GM21367 (cell line): Measurements from ENCODE around the gene TAX1BP1.

Source experiments
- ATAC-seq: cut with Tn5 transposase; IDR thresholded peaks from one replicate; pipeline ENCODE4 v1.9.1; 2021; ENCODE audit not compliant: unreplicated experiment

Gene TAX1BP1

GRCh38 chr7:27875832-27876231 lies 135.9 kb downstream of the TAX1BP1 start:
- no peak for ATAC-seq

GRCh38 chr7:27876756-27877155 lies 136.8 kb downstream of the TAX1BP1 start:
- no peak for ATAC-seq
